CD14-positive monocyte (primary cell): Measurements from ENCODE around the gene COL2A1. TPM values are rescaled to one million over a fixed set of nuclear protein-coding genes. Genes with fewer than 3 reads are reported as not detected.

ENCODE experiments used
- DNase-seq, 3 donors: peaks; one replicate each; pipeline ENCODE4 v3.0.0-alpha.2; 2011 to 2022
- H2AFZ ChIP-seq: 2 replicates; pipeline ENCODE4 v1.6.0; 2012; ENCODE audit warnings: mild to moderate bottlenecking, low read depth, low read length, inconsistent platforms; ENCODE audit not compliant: insufficient read depth, poor library complexity, severe bottlenecking
- H3K27ac ChIP-seq, 2 donors: 1 replicate in 1 of 2; 2 replicates in 1 of 2; pipeline ENCODE4 v1.5.1; 2012 to 2013; ENCODE audit warnings: low read length in 2 of 2, control low read depth in 1 of 2, inconsistent platforms in 1 of 2, low read depth in 1 of 2, mild to moderate bottlenecking in 1 of 2
- H3K27me3 ChIP-seq, 2 donors: one replicate each; pipeline versions ENCODE4 v1.6.0 to v1.6.1; 2011 to 2013; ENCODE audit warnings: low read length in 2 of 2; ENCODE audit not compliant: control insufficient read depth in 2 of 2, insufficient read depth in 2 of 2
- H3K36me3 ChIP-seq, 2 donors: replicated peaks in 1 of 2; 1 replicate in 1 of 2; 2 replicates in 1 of 2; pipeline versions ENCODE4 v1.5.1 to v1.6.1; 2012 to 2013; ENCODE audit warnings: low read length in 2 of 2, control low read depth in 1 of 2, inconsistent platforms in 1 of 2, mild to moderate bottlenecking in 1 of 2; ENCODE audit not compliant: insufficient read depth in 2 of 2, control insufficient read depth in 1 of 2
- H3K4me1 ChIP-seq, 2 donors: 1 replicate in 1 of 2; 2 replicates in 1 of 2; pipeline versions ENCODE4 v1.5.1 to v1.6.1; 2012 to 2013; ENCODE audit warnings: low read length in 2 of 2, control low read depth in 1 of 2, inconsistent platforms in 1 of 2, mild to moderate bottlenecking in 1 of 2, moderate library complexity in 1 of 2; ENCODE audit not compliant: insufficient read depth in 2 of 2, control insufficient read depth in 1 of 2
- H3K4me2 ChIP-seq: replicated peaks from 2 replicates; pipeline ENCODE3; 2012; ENCODE audit warnings: low read length, moderate library complexity, mild to moderate bottlenecking; ENCODE audit not compliant: poor library complexity, severe bottlenecking; ENCODE audit errors: extremely low read depth
- H3K4me3 ChIP-seq, 3 experiments: fragments of 200-600 bp in 1 of 3; sonication (generic) in 1 of 3; replicated peaks in 1 of 3; 1 replicate in 2 of 3; 2 replicates in 1 of 3; pipeline ENCODE4 v1.5.1; 2011 to 2013; ENCODE audit warnings: low read length in 3 of 3, mild to moderate bottlenecking in 3 of 3, control low read depth in 2 of 3, low read depth in 2 of 3, inconsistent platforms in 1 of 3, moderate library complexity in 1 of 3
- H3K79me2 ChIP-seq: 2 replicates; pipeline ENCODE4 v1.6.0; 2012; ENCODE audit warnings: mild to moderate bottlenecking, control low read depth, inconsistent platforms, low read length, moderate library complexity; ENCODE audit not compliant: insufficient read depth
- H3K9ac ChIP-seq: 2 replicates; pipeline ENCODE4 v1.6.0; 2017; ENCODE audit warnings: low read length, mild to moderate bottlenecking; ENCODE audit not compliant: insufficient read depth, poor library complexity, severe bottlenecking
- H3K9me3 ChIP-seq, 2 donors: replicated peaks in 1 of 2; 1 replicate in 1 of 2; 2 replicates in 1 of 2; pipeline versions ENCODE4 v1.5.1 to v1.6.1; 2012 to 2013; ENCODE audit warnings: low read length in 2 of 2, control low read depth in 1 of 2; ENCODE audit not compliant: control insufficient read depth in 1 of 2, insufficient read depth in 1 of 2
- H4K20me1 ChIP-seq: 2 replicates; pipeline ENCODE4 v1.6.0; 2012; ENCODE audit warnings: mild to moderate bottlenecking, low read length, control low read depth, moderate library complexity; ENCODE audit not compliant: insufficient read depth
- H3K27ac Mint-ChIP-seq, 7 donors: one replicate each; pipeline ENCODE4 v1.8.0; 2020; ENCODE audit warnings: mild to moderate bottlenecking in 7 of 7, mixed read lengths in 7 of 7, moderate library complexity in 6 of 7, inconsistent platforms in 2 of 7
- H3K27me3 Mint-ChIP-seq, 3 donors: one replicate each; pipeline ENCODE4 v1.8.0; 2021 to 2022; ENCODE audit warnings: low read depth in 3 of 3, mild to moderate bottlenecking in 3 of 3, mixed read lengths in 3 of 3, moderate library complexity in 3 of 3, inconsistent platforms in 1 of 3
- H3K36me3 Mint-ChIP-seq, 2 donors: one replicate each; pipeline ENCODE4 v1.8.0; 2020; ENCODE audit warnings: mixed read lengths in 2 of 2, inconsistent platforms in 1 of 2, mild to moderate bottlenecking in 1 of 2
- H3K4me1 Mint-ChIP-seq: one replicate; pipeline ENCODE4 v1.8.0; 2020; ENCODE audit warnings: mild to moderate bottlenecking, mixed read lengths
- H3K4me3 Mint-ChIP-seq, 2 donors: one replicate each; pipeline ENCODE4 v1.8.0; 2020; ENCODE audit warnings: mild to moderate bottlenecking in 2 of 2, mixed read lengths in 2 of 2, moderate library complexity in 1 of 2
- H3K9me3 Mint-ChIP-seq, 7 donors: one replicate each; pipeline ENCODE4 v1.8.0; 2020 to 2022; ENCODE audit warnings: mixed read lengths in 7 of 7, mild to moderate bottlenecking in 6 of 7, moderate library complexity in 6 of 7, inconsistent platforms in 2 of 7
- CTCF ChIP-seq: fragments of 200-600 bp; IDR thresholded peaks from one replicate; pipeline ENCODE4 v1.8.0; 2022; ENCODE audit warnings: antibody characterized with exemption, mild to moderate bottlenecking
- WGBS: methylation state at CpG from one replicate; pipeline ENCODE4 v1.1.5; 2013; ENCODE audit warnings: missing lambda C conversion rate; ENCODE audit not compliant: insufficient coverage; 5-methylcytosine and 5-hydroxymethylcytosine counted together
- intact Hi-C, 2 donors: fragments of 100-400 bp; cut with micrococcal nuclease; formaldehyde crosslinking; loops; one replicate each; pipeline versions ENCODE4 v1.15.0 to v1.15.1; 2023
- polyA plus RNA-seq, 3 donors: library from polyadenylated mRNA; depleted of rRNA in 1 of 3; unstranded in 2 of 3; stranded (reverse) in 1 of 3; fragments of 300-500 nt in 2 of 3; fragments of >200 nt in 1 of 3; fragmentation: Illumina TruSeq in 2 of 3; gene quantifications; 1 replicate in 2 of 3; 2 replicates in 1 of 3; pipeline ENCODE4 v1.2.3, GENCODE V29; 2012 to 2021

COL2A1 gene
- polyA plus RNA-seq, 3 donors = not detected

DNA sequence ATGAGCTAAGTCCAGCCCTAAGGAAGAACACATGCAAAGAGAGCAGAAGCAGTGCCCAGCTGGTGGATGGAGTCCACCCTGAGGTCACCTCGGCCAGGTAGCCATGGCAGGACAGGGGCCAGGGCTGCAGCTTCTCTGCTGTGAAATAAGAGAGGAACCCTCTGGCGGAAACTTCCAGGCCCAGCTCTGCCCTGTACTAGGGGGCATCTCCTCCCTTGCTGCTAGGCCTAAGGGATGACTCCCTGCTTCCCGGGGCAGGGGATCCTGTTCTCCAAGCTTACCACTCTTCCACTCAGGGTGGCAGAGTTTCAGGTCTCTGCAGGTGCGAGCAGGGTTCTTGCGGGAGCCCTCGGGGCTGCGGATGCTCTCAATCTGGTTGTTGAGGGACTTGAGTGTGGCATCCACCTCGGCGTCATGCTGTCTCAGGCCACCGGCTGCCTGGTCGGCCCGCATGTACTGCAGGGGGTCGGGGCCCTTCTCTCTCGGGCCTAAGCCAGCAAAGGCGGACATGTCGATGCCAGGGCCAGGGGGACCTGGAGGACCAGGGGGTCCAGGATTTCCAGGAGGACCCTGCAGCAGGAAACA, 29.1 kb downstream of the COL2A1 start:
- WGBS = 95% methylated on average over 13 of the region's 16 CpGs
- H3K9ac ChIP-seq = no peak overlapping the region
- intact Hi-C loops = no loop called here

DNA sequence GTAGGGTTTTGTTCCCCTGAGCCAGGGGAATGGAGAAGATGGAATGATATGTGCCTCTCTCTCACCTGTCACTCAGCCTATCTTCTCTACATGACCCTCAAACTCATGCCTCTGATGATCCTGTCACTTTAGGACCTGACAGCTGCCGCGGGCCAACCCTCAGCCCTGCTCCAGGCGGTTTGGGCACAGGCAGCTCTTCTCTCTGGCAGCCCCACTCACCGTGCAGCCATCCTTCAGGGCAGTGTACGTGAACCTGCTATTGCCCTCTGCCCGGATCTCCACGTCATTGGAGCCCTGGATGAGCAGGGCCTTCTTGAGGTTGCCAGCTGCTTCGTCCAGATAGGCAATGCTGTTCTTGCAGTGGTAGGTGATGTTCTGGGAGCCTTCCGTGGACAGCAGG, 30.4 kb downstream of the COL2A1 start:
- intact Hi-C loops = no loop called here
- no peaks in the 10 kb centered on the region for H3K4me1 ChIP-seq
- H3K9me3 ChIP-seq = no peaks in the 10 kb centered on the region
- no peak overlapping the region for H3K4me3 ChIP-seq
- H3K4me2 ChIP-seq = no peak overlapping the region
- Mint-ChIP-seq H3K4me1 (no peaks in the 10 kb centered on the region), H3K27ac (no peak overlapping the region), H3K4me3 (no peak overlapping the region), H3K36me3 (peaks cover 0 to 10% of the 10 kb centered on the region in 2 donors), H3K27me3 (peaks cover 1 to 6% (median 5%) of the 10 kb centered on the region in 3 donors), H3K9me3 (no peaks in the 10 kb centered on the region)
- DNase-seq = no peak
- WGBS = 96% methylated on average over 9 of the region's 9 CpGs
- no peak overlapping the region for H3K27ac ChIP-seq
- no peaks in the 10 kb centered on the region for H3K79me2 ChIP-seq
- no peaks in the 10 kb centered on the region for H4K20me1 ChIP-seq
- H3K27me3 ChIP-seq = no peaks in the 10 kb centered on the region
- no peak overlapping the region for H2AFZ ChIP-seq
- H3K36me3 ChIP-seq = peaks cover 0 to 13% of the 10 kb centered on the region in 2 donors
- no peak overlapping the region for H3K9ac ChIP-seq
- TF ChIP-seq CTCF = no peak

More for the DNA sequence above, 29.1 kb downstream of the COL2A1 start:
- Histone ChIP-seq H3K4me2 (no peak overlapping the region), H3K4me3 (no peak overlapping the region), H3K27me3 (no peaks in the 10 kb centered on the region), H3K79me2 (no peaks in the 10 kb centered on the region), H2AFZ (no peak overlapping the region), H4K20me1 (no peaks in the 10 kb centered on the region), H3K4me1 (no peaks in the 10 kb centered on the region), H3K9me3 (no peaks in the 10 kb centered on the region), H3K27ac (no peak overlapping the region), H3K36me3 (peaks cover 0 to 2% of the 10 kb centered on the region in 2 donors)
- Mint-ChIP-seq H3K4me3 (no peak overlapping the region), H3K36me3 (peaks cover 0 to 4% of the 10 kb centered on the region in 2 donors), H3K27me3 (peaks cover 3 to 5% (median 5%) of the 10 kb centered on the region in 3 donors), H3K9me3 (no peaks in the 10 kb centered on the region), H3K4me1 (no peaks in the 10 kb centered on the region), H3K27ac (no peak overlapping the region)
- DNase-seq = no peak
- no peak for TF ChIP-seq CTCF
